ENCODE measurements around the gene HMCN2.

The HMCN2 gene

GRCh38 chr9:130309689-130310455, 44.3 kb downstream of the HMCN2 start:
- Histone ChIP-seq H3K4me1 (ENCODE audit: insufficient read depth, low read length) (no peaks in the 10 kb centered on the region), H3K9ac (ENCODE audit: low read depth, low read length) (no peak overlapping the region), H3K9me3 (ENCODE audit: control insufficient read depth, insufficient read depth, low read length) (no peaks in the 10 kb centered on the region), H3K36me3 (ENCODE audit: insufficient read depth, low read length) (no peaks in the 10 kb centered on the region)

- Histone ChIP-seq H3K4me1 (ENCODE audit: insufficient read depth, low read length) (no peaks in the 10 kb centered on the region), H3K9me3 (ENCODE audit: control insufficient read depth, insufficient read depth, low read length) (no peaks in the 10 kb centered on the region), H3K9ac (ENCODE audit: low read depth, low read length) (no peak overlapping the region), H3K36me3 (ENCODE audit: insufficient read depth, low read length) (no peaks in the 10 kb centered on the region)
These were observed 44.9 kb downstream of the HMCN2 start for GRCh38 chr9:130310456-130310855.

- H3K9ac ChIP-seq (ENCODE audit: low read depth, low read length): no peak overlapping the region
- H3K9me3 ChIP-seq (ENCODE audit: control insufficient read depth, insufficient read depth, low read length): no peaks in the 10 kb centered on the region
- no peaks in the 10 kb centered on the region for H3K36me3 ChIP-seq (ENCODE audit: insufficient read depth, low read length)
- H3K4me1 ChIP-seq (ENCODE audit: insufficient read depth, low read length): no peaks in the 10 kb centered on the region; the same call in 1 of the 2 replicates
These were observed 45.4 kb downstream of the HMCN2 start for GRCh38 chr9:130311003-130311402.

GRCh38 chr9:130311408-130312140, 46.0 kb downstream of the HMCN2 start:
- Histone ChIP-seq H3K4me1 (ENCODE audit: insufficient read depth, low read length) (no peaks in the 10 kb centered on the region; the same call in 1 of the 2 replicates), H3K9me3 (ENCODE audit: control insufficient read depth, insufficient read depth, low read length) (no peaks in the 10 kb centered on the region), H3K9ac (ENCODE audit: low read depth, low read length) (no peak overlapping the region), H3K36me3 (ENCODE audit: insufficient read depth, low read length) (no peaks in the 10 kb centered on the region)

- H3K36me3 ChIP-seq (ENCODE audit: insufficient read depth, low read length): no peaks in the 10 kb centered on the region
- no peak overlapping the region for H3K9ac ChIP-seq (ENCODE audit: low read depth, low read length)
- no peaks in the 10 kb centered on the region; the same call in 1 of the 2 replicates for H3K4me1 ChIP-seq (ENCODE audit: insufficient read depth, low read length)
- H3K9me3 ChIP-seq (ENCODE audit: control insufficient read depth, insufficient read depth, low read length): no peaks in the 10 kb centered on the region
These were observed 47.7 kb downstream of the HMCN2 start for GRCh38 chr9:130313103-130313858.

- Histone ChIP-seq H3K4me1 (ENCODE audit: insufficient read depth, low read length) (no peaks in the 10 kb centered on the region; the same call in 1 of the 2 replicates), H3K9me3 (ENCODE audit: control insufficient read depth, insufficient read depth, low read length) (no peaks in the 10 kb centered on the region)
These were observed 50.1 kb downstream of the HMCN2 start for GRCh38 chr9:130315446-130316226.

GRCh38 chr9:130316430-130316829, 50.9 kb downstream of the HMCN2 start:
- Histone ChIP-seq H3K36me3 (ENCODE audit: insufficient read depth, low read length) (no peaks in the 10 kb centered on the region), H3K9ac (ENCODE audit: low read depth, low read length) (no peak overlapping the region), H3K9me3 (ENCODE audit: control insufficient read depth, insufficient read depth, low read length) (no peaks in the 10 kb centered on the region), H3K4me1 (ENCODE audit: insufficient read depth, low read length) (no peaks in the 10 kb centered on the region; the same call in 1 of the 2 replicates)

More at GRCh38 chr9:130315446-130316226, 50.1 kb downstream of the HMCN2 start:
- no peaks in the 10 kb centered on the region for H3K36me3 ChIP-seq (ENCODE audit: insufficient read depth, low read length)
- H3K9ac ChIP-seq (ENCODE audit: low read depth, low read length): no peak overlapping the region

GRCh38 chr9:130319300-130319699, 53.7 kb downstream of the HMCN2 start:
- Histone ChIP-seq H3K4me1 (ENCODE audit: insufficient read depth, low read length) (no peaks in the 10 kb centered on the region; the same call in 1 of the 2 replicates), H3K36me3 (ENCODE audit: insufficient read depth, low read length) (no peaks in the 10 kb centered on the region)

GRCh38 chr9:130319944-130320712, 54.6 kb downstream of the HMCN2 start:
- Histone ChIP-seq H3K36me3 (ENCODE audit: insufficient read depth, low read length) (no peaks in the 10 kb centered on the region), H3K4me1 (ENCODE audit: insufficient read depth, low read length) (no peaks in the 10 kb centered on the region; the same call in 1 of the 2 replicates), H3K9me3 (ENCODE audit: control insufficient read depth, insufficient read depth, low read length) (no peaks in the 10 kb centered on the region)

More at GRCh38 chr9:130319300-130319699, 53.7 kb downstream of the HMCN2 start:
- Histone ChIP-seq H3K9me3 (ENCODE audit: control insufficient read depth, insufficient read depth, low read length) (no peaks in the 10 kb centered on the region), H3K9ac (ENCODE audit: low read depth, low read length) (no peak overlapping the region)

GRCh38 chr9:130320723-130321481, 55.3 kb downstream of the HMCN2 start:
- Histone ChIP-seq H3K36me3 (ENCODE audit: insufficient read depth, low read length) (no peaks in the 10 kb centered on the region), H3K9ac (ENCODE audit: low read depth, low read length) (no peak overlapping the region), H3K4me1 (ENCODE audit: insufficient read depth, low read length) (no peaks in the 10 kb centered on the region; the same call in 1 of the 2 replicates)

More at GRCh38 chr9:130319944-130320712, 54.6 kb downstream of the HMCN2 start:
- no peak overlapping the region for H3K9ac ChIP-seq (ENCODE audit: low read depth, low read length)

GRCh38 chr9:130321539-130321938, 56.0 kb downstream of the HMCN2 start:
- Histone ChIP-seq H3K36me3 (ENCODE audit: insufficient read depth, low read length) (no peaks in the 10 kb centered on the region), H3K9me3 (ENCODE audit: control insufficient read depth, insufficient read depth, low read length) (no peaks in the 10 kb centered on the region), H3K4me1 (ENCODE audit: insufficient read depth, low read length) (no peaks in the 10 kb centered on the region), H3K9ac (ENCODE audit: low read depth, low read length) (no peak overlapping the region)

More at GRCh38 chr9:130320723-130321481, 55.3 kb downstream of the HMCN2 start:
- H3K9me3 ChIP-seq (ENCODE audit: control insufficient read depth, insufficient read depth, low read length): no peaks in the 10 kb centered on the region

GRCh38 chr9:130323051-130323745, 57.6 kb downstream of the HMCN2 start:
- no peaks in the 10 kb centered on the region for H3K36me3 ChIP-seq (ENCODE audit: insufficient read depth, low read length)
- H3K9ac ChIP-seq (ENCODE audit: low read depth, low read length): no peak overlapping the region
- H3K4me1 ChIP-seq (ENCODE audit: insufficient read depth, low read length): no peaks in the 10 kb centered on the region; the same call in 1 of the 2 replicates
- H3K9me3 ChIP-seq (ENCODE audit: control insufficient read depth, insufficient read depth, low read length): no peaks in the 10 kb centered on the region

Measured in ES-I3 (cell line).